GM19324 (cell line): ENCODE data around the gene PAPPA2.
"Not testable (repeated sequence)": the region's sequence is repeated elsewhere in the genome, so short reads cannot be mapped to it uniquely, and the experiment has no call there.

Source experiments
- ATAC-seq: cut with Tn5 transposase; IDR thresholded peaks from one replicate; pipeline ENCODE4 v1.9.1; 2021; ENCODE audit warnings: mild to moderate bottlenecking, moderate library complexity; ENCODE audit not compliant: unreplicated experiment, low FRiP score

PAPPA2 gene, protein sequence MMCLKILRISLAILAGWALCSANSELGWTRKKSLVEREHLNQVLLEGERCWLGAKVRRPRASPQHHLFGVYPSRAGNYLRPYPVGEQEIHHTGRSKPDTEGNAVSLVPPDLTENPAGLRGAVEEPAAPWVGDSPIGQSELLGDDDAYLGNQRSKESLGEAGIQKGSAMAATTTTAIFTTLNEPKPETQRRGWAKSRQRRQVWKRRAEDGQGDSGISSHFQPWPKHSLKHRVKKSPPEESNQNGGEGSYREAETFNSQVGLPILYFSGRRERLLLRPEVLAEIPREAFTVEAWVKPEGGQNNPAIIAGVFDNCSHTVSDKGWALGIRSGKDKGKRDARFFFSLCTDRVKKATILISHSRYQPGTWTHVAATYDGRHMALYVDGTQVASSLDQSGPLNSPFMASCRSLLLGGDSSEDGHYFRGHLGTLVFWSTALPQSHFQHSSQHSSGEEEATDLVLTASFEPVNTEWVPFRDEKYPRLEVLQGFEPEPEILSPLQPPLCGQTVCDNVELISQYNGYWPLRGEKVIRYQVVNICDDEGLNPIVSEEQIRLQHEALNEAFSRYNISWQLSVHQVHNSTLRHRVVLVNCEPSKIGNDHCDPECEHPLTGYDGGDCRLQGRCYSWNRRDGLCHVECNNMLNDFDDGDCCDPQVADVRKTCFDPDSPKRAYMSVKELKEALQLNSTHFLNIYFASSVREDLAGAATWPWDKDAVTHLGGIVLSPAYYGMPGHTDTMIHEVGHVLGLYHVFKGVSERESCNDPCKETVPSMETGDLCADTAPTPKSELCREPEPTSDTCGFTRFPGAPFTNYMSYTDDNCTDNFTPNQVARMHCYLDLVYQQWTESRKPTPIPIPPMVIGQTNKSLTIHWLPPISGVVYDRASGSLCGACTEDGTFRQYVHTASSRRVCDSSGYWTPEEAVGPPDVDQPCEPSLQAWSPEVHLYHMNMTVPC (N-terminal part only)

DNA sequence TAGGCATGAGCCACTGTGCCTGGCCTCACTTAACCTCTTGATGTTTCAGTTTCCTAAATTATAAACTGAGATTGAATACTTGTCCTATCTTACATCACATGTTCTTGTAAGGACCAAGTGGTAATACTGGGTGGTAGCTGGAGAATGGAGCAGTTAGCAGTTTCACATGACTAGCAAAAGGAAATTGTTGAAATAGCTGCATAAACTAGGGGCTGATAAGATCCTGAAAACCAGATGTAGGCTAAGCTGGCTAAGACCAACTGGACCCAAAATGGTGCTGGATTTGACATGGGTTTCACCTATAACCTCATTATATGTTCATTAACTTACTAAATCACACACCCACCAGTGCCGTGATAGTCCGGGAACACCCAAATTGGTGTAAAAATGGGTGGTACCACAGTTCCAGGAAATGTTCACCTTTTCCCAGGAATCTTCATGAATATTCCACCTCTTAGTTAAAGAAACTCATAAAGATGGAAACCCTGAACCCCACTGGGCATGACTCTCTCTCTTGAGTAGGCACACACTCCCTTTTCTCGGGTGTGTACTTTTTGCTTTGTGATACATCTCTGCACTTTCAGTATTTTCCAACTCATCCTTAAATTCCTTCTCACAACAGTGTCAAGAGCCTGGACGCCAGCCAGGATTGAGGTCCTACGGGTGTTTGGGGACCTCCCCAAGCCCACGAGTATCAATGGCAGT lies at the start of gene PAPPA2:
Gene PAPPA2 (plus strand): TSS at position 502 of the 705 bp plus-strand sequence. CDS start 93,148 bp downstream, outside the sequence.
- ATAC-seq, result no peak

DNA sequence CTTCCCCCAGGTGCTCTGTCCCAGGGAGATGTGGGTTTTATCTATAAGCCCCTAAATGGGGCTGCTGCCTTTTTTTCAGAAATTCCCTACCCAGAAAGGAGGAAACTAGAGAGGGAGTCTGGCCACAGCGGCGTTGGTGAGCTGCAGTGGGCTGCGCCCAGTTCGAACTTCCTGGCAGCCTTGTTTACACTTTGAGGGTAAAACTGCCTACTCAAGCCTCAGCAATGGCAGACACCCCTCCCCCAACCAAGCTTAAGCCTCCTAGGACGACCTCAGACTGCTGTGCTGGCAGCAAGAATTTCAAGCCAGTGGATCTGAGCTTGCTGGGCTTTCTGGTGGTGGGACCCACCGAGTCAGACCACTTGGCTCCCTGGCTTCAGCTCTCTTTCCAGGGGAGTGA lies 46.2 kb upstream of the PAPPA2 start:
- ATAC-seq, result no peak

DNA sequence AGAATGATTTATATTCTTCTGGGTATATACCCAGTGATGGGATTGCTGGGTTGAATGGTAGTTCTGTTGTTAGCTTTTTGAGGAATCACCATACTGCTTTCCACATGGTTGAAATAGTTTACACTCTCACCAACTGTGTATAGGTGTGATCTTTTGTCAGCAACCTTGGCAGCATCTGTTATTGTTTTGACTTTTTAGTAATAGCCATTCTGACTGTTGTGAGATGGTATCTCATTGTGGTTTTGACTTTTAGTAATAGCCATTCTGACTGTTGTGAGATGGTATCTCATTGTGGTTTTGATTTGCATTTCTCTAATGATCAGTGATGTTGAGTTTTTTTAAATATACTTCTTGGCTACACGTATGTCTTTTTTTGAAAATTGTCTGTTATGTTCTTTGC lies 43.4 kb upstream of the PAPPA2 start:
- ATAC-seq, result not testable (repeated sequence)

DNA sequence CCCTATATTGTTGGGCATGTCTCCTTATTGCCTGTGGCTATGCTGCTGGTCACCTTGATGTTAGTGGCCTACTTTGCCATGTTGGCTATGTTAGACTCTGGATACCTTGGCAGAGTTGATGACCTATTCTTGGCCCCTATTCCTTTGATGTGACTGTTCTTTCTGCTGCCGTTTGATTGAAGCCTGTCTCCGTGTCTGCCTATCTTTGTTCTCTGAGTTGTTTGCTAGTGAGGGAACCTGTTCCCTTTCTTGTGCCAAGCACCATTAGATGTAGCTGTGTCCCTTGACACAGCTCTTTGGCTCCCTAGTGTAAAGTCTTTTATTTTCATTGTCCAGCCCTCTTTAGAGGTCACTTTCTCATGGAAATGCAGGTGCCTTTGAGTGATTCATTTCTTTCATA lies 28.7 kb upstream of the PAPPA2 start:
- no peak for ATAC-seq

DNA sequence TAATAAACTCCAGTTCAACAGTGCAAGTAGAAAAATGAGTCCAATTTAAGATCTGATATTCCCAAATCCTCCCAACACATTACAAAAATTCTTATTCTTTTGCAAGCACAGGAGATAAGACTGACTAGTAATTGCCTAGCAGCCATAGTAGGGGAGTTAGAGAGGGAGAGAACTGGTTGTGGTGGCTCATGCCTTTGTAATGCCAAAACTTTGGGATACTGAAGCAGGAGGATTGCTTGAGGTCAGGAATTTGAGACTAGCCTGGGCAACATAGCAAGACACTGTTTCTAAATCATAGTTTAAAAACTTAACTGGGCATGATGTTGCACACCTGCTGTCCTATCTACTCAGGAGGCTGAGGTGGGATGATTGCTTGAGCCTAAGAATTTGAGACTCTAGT lies 26.7 kb upstream of the PAPPA2 start:
- no peak for ATAC-seq

DNA sequence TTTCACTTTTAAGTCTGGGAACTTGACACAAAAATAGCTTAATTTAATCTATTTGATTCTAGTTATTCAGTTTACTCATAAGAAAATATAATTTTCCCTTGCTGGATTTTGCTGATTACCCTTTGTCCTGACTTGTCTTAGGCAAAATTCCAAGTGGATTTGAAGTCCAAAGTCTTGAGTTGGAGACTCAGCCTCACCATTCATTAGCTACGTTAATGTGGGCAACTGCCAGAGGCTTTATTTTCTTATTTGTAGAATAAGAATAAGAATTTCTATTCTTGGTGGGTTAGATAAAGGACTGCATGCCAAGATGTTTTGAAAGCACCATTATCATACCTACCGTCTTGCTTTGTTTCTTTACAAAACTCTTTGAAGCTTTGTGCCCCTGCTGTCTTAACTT lies 22.8 kb upstream of the PAPPA2 start:
- ATAC-seq, result no peak

DNA sequence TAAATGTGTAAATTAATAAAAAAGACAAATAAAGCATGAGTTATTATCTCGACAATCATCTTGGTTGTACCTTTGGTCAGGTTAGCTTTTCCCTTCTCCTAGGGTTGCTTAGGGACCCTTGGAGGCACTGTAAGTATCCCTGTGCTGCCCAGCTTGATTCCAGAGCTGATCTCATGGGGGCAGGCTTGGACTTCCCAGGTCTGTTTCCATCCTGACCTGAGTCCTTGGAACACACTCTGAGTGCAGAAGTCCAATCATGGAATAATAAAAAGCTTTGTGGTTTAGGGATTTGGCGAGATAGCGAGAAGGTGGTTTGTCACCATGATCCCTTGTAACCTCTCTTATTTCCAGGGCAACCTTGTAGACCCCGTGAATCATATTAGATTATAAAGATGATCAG lies 18.7 kb upstream of the PAPPA2 start:
- ATAC-seq, result no peak

DNA sequence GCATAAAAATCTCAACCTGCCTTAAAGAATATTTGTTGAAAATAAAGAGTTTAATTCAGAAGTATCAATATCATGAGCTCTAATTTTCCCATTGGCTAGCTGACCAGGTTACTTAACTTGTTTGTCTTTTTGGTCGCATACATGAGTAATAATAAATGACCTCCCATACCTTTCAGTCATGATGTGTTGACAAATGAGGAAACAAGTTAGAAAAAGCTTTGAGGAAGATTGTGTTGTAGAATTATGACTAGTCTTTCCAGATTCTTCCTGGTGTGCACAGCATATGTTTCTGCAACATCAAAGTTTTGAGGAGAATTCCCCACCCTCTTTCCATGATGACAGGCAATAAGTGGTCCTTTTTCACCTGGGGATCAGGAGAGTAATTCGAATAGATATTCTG lies 17.6 kb upstream of the PAPPA2 start:
- no peak for ATAC-seq

DNA sequence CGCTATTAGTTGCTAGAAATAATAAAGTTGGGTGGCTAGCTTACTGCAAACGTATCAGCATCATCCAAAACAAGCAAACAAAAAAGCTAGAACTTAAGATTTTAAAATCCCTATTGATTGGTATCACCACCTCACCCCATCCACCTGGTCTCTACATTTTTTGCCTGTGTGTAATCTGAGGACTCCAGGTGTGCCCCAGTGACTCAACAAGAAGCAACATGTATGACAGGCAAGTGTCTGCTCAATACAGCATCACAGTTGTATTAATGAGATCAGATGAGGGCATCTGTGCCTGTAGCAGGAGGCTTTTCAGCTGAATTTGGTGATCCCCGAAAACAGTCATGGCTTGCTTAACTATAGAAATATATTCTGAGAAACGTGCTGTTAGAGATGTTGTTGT lies 14.6 kb upstream of the PAPPA2 start:
- no peak for ATAC-seq

DNA sequence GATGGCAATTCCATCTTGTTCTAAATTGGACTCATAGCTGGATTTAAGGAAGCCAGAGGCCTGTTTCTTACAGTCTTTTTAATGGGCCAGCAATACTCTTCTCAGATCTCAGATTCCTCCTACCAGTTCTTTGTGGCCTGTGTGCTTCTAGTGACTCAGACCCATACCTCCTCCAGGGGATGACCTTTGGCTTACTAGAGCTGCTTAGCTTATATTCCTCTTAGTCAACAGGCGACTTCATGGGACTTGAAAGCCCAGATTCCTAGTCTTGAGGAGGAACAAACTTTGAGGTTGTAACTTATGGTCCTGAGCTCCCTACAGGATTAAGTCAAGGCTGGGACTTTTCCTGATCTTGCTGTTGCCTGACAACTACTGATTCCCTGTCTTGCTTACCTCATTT lies 12.4 kb upstream of the PAPPA2 start:
- no peak for ATAC-seq

DNA sequence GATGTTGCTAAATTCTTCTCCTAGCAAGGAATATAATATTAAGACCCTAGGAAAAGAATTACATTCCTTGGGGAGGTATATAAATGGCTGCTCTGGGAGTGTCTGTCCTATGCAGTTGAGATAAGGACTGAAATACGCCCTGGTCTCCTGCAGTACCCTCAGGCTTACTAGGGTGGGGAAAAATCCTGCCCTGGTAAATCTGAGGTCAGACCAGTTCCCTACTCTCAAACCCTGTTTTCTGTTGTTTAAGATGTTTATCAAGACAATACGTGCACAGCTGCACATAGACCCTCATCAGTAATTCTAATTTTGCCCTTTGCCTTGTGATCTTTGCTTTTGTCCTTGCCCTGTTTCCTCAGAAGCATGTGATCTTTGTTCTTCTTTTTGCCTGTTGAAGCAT lies 11.2 kb upstream of the PAPPA2 start:
- not testable (repeated sequence) for ATAC-seq

DNA sequence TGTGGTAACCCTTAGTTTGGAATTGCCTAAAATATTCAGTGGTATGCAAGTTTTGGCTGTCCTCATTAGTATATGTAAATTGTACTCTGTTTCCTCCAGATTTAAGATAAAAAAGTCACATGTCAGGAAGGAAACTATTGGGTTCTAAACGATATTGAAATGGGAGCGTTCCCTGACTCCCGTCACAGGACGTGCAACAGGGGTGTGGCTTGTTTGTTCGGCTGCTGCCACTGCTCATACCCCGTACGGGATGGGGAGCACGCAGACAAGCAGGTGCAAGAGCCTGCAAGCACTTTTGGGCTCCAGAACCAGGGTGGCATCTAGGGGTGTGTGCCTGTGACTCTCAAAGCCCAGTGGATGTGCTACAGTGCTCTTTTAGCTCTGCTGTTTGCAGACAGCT lies 6.2 kb upstream of the PAPPA2 start:
- no peak for ATAC-seq

DNA sequence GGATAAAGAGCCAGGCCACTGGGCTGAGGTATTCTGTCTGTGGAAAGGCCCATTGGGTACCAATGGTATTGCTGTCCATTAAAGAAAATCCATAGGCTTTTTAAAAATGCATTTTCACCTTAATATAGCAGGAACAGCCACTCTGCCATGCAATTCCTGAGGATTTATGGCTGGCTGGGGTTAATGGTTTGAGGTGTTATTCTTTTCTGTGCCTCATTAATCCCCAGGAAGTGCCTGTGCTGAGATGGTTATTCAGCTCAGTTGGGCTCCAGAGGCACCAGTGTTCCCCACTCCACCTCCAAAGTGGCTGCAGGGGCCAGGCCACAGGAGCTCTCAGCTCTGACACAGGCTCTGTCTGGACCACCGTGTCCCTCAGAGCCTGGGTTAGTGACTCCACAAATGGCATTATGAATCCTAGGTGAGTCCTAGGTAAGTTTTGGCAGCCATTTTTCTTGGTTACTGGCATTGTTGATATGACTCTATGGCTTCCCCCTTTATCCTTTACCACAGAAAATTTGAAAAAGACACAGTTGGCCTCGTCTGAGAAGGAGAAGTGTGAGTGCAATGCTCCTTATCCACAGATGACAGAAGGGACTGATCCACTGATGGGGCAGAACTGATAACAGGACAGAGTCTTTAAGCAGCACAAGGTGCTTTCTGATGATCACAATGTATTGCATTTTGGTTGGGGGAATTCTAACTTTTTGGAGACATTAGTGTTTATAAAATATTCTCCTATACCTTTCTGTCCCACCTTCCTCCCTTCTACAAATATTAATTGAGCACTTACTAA lies 2.2 kb upstream of the PAPPA2 start:
- ATAC-seq, result no peak

DNA sequence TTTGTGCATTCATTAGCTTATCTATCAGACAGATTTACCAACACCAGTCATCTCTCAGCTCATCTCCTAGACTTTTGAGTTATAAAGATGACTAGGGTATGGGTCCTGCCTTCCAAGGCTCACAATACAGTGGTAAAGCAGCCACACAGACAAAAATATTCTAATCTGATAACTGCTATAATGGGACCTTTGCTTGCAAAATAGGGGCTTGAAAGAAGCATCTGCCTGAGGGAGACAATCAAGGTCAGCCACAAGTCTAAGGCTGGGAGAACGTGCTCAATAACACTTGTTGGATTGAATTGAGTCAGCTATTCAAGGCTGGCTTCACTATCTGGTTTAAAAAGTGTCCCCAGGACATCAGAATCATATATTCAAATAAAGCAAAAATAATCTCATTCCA lies 1.4 kb upstream of the PAPPA2 start:
- no peak for ATAC-seq

DNA sequence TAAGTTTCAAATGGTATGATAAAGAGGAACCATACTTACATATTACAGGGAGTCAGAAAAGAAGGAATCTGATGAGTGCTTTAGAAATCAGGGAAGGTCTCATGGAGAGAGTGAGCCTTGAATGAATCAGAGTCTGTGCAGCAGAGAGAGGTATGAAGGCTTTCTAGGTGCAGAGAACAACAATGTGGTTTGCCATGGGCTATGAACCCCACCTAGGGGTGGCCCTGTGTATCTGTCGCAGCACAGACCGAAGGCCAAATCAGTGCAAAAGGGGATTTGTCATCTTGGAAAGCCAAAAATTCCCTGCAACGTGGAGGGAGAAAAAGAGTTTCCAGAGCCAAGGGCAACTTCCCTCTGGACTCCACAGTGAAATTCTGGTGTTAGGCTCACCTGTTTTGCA lies 3.5 kb downstream of the PAPPA2 start:
- no peak for ATAC-seq

DNA sequence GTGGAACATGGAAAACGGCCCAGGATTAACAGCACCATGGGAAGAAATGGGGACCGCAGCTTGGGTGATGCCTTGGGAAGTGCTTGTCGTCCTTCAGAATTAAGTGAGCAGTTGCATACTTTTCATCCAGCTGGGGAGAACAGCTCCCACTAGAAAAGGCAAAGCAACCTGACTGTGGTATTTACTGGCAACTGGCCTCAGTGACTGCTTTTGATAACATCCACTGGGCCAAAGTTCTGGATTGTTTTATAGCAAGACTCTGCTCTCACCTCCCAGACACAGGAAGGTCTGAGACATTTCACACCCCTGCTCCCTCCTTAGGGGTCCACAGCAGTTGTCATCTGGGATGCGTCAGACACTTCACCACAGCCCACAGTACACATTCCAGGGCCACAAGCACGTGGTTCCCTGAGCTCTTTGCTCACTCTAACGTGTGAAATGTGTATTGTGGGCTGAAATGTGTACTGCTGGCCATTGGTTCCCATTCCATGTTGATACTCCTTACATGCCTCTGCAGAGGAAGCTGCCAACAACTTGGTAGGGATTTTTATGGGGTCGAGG lies 6.6 kb downstream of the PAPPA2 start:
- no peak for ATAC-seq

DNA sequence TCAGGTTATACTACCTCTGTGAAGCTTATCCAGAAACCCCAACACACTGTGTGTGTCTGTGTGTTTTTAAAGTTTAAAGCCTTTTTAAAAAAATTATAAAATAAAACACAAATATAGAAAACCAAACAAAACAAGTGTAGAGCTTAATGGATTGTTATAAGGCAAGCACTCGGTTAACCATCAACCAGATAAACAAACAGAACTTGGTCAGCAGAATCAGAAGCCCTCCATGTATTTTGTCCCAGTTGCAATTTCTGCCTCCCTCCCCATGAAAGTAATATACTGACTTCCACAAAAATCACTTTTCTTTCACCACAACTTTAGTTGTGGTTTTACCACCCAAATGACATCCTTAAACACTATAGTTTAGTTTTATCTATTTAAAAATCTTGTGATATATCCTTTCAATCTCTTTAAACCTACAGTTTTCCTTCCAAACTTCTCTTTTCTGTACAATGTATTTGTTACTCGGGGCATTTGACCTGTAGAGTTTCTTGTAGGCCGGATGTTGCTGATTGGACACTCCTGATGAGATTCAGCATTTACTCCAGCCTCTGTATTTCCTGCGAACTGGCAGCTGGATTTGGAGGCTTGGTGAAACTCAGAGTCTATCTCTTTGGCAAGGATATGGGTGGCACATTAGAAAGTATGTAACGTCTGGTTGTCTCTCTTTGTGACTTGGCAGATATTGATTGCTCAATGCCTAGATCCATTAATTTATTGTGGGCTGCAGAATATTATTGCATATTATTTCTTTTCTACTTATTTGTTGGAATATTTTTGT lies 8.6 kb downstream of the PAPPA2 start:
- no peak for ATAC-seq

DNA sequence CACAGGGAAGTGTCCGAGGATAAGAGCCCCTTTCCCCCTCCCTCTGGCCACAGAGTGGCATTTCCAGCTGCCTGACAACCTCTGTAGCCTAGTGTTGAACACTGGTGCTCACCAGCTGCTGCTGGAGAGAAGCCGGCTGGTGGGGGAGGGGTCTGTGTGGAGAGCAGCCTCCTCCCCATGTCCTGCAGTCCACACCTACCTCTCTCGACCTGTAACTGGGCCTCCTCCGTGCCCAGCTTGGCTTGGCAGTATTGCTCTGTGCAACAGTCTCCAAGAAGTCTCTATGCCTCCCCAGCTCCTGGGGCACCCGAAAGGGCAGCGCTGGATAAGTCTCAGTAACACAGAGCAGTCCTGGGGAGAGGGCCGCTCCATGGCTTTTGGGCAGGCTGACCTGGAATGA lies 17.0 kb downstream of the PAPPA2 start:
- ATAC-seq, result no peak

DNA sequence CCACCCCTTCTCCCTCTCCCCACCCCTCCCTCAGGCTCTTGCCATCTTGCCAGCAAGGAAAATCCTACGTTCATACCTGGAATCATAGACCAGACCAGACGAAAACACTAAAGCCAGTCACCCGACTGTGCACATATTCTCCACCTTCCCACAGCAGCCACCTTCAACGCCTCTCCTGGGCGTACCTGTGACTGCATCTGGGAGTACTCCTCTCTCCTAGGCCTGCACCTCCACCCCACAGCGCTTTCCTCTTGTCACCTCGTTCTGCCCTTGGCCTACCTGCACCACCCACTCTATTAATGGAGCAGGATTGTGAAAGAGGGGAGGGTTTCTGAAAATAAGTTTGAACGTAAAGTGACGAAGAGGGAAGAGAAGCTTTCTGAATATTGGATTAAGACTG lies 17.8 kb downstream of the PAPPA2 start:
- ATAC-seq, result no peak
